Measurements from ENCODE around the gene SIN3A. TPM values are rescaled to one million over a fixed set of nuclear protein-coding genes. Genes with fewer than 3 reads are reported as not detected.
"Not testable (repeated sequence)": the region's sequence is repeated elsewhere in the genome, so short reads cannot be mapped to it uniquely, and the experiment has no call there.

Gene SIN3A
- total RNA-seq, 1 experiment from 2014 or later: 91.8 TPM

- H3K4me3 ChIP-seq: no peak overlapping the region
- no peaks in the 10 kb centered on the region for H3K4me1 ChIP-seq (replicated peaks; ENCODE audit: insufficient read depth)
- H3K9me2 ChIP-seq (ENCODE audit: insufficient read depth): no peaks in the 10 kb centered on the region
- no peaks in the 10 kb centered on the region for H3K27me3 ChIP-seq (ENCODE audit: insufficient read depth, low read depth)
- intact Hi-C loops (cut with micrococcal nuclease; ENCODE audit: unreplicated experiment): no loop called here
- H3K4me2 ChIP-seq: no peak overlapping the region
- POLR2A ChIA-PET (ENCODE audit: unreplicated experiment): no interaction called here
- BruUV-seq (replicated peaks): no TSS peak
- DNase-seq: no peak
- no peaks in the 10 kb centered on the region for H3K9me3 ChIP-seq (ENCODE audit: insufficient read depth, low read depth)
- H3K36me3 ChIP-seq (ENCODE audit: low read depth): 0 out of 2 replicates have a peak, but pooled peaks cover 4% of the 10 kb centered on the region
- no peak overlapping the region for H3K27ac ChIP-seq
- TF ChIP-seq EZH2 (IDR thresholded peaks at IDR 0.05; ENCODE audit: low read depth): no peak
- TF ChIP-seq CTCF (conservative IDR thresholded peaks at IDR 0.05): no peak
- H3K79me2 ChIP-seq (ENCODE audit: low read depth): no peaks in the 10 kb centered on the region
- H4K20me1 ChIP-seq (ENCODE audit: insufficient read depth): no peaks in the 10 kb centered on the region
- no peaks in the 10 kb centered on the region for H3F3A ChIP-seq (ENCODE audit: insufficient read depth, low read depth)
- CTCF ChIA-PET: no interaction called here
- no peak overlapping the region for H2AFZ ChIP-seq
These were observed 31.6 kb upstream of the SIN3A start for GRCh38 chr15:75483106-75483505.

- H3K27me3 ChIP-seq (ENCODE audit: insufficient read depth, low read depth); H3K27ac ChIP-seq; POLR2A ChIA-PET (ENCODE audit: unreplicated experiment); BruUV-seq (replicated peaks); H2AFZ ChIP-seq; H3K9me2 ChIP-seq (ENCODE audit: insufficient read depth); H3K9me3 ChIP-seq (ENCODE audit: insufficient read depth, low read depth); H3K4me1 ChIP-seq (replicated peaks; ENCODE audit: insufficient read depth); H3F3A ChIP-seq (ENCODE audit: insufficient read depth, low read depth); CTCF ChIA-PET; H3K36me3 ChIP-seq (ENCODE audit: low read depth); H3K4me2 ChIP-seq; H3K4me3 ChIP-seq; H4K20me1 ChIP-seq (ENCODE audit: insufficient read depth); H3K79me2 ChIP-seq (ENCODE audit: low read depth); DNase-seq; intact Hi-C loops (cut with micrococcal nuclease; ENCODE audit: unreplicated experiment): not testable (repeated sequence)
These were observed 29.0 kb upstream of the SIN3A start for GRCh38 chr15:75480463-75480862.

GRCh38 chr15:75479670-75480069 lies 28.2 kb upstream of the SIN3A start:
- Histone ChIP-seq H3K27ac (no peak overlapping the region), H3K9me3 (ENCODE audit: insufficient read depth, low read depth) (no peaks in the 10 kb centered on the region), H3K4me1 (replicated peaks; ENCODE audit: insufficient read depth) (no peaks in the 10 kb centered on the region), H3K79me2 (ENCODE audit: low read depth) (no peaks in the 10 kb centered on the region), H3F3A (ENCODE audit: insufficient read depth, low read depth) (no peaks in the 10 kb centered on the region), H3K27me3 (ENCODE audit: insufficient read depth, low read depth) (no peaks in the 10 kb centered on the region), H4K20me1 (ENCODE audit: insufficient read depth) (no peaks in the 10 kb centered on the region), H3K36me3 (ENCODE audit: low read depth) (0 out of 2 replicates have a peak, but pooled peaks cover 4% of the 10 kb centered on the region), H3K4me2 (no peak overlapping the region), H3K9me2 (ENCODE audit: insufficient read depth) (no peaks in the 10 kb centered on the region), H2AFZ (no peak overlapping the region), H3K4me3 (no peak overlapping the region)
- intact Hi-C loops (cut with micrococcal nuclease; ENCODE audit: unreplicated experiment): no loop called here
- TF ChIP-seq EZH2 (IDR thresholded peaks at IDR 0.05; ENCODE audit: low read depth) (no peak), CTCF (conservative IDR thresholded peaks at IDR 0.05) (no peak)
- no TSS peak for BruUV-seq (replicated peaks)
- ChIA-PET POLR2A (ENCODE audit: unreplicated experiment) (no interaction called here), CTCF (no interaction called here)
- DNase-seq: no peak

GRCh38 chr15:75477094-75477493 lies 25.6 kb upstream of the SIN3A start:
- CTCF ChIA-PET; H3K4me1 ChIP-seq (replicated peaks; ENCODE audit: insufficient read depth); H3K9me2 ChIP-seq (ENCODE audit: insufficient read depth); DNase-seq; H3K27me3 ChIP-seq (ENCODE audit: insufficient read depth, low read depth); H3K9me3 ChIP-seq (ENCODE audit: insufficient read depth, low read depth); H3F3A ChIP-seq (ENCODE audit: insufficient read depth, low read depth); H3K36me3 ChIP-seq (ENCODE audit: low read depth); POLR2A ChIA-PET (ENCODE audit: unreplicated experiment); H3K79me2 ChIP-seq (ENCODE audit: low read depth); H2AFZ ChIP-seq; H4K20me1 ChIP-seq (ENCODE audit: insufficient read depth); BruUV-seq (replicated peaks); intact Hi-C loops (cut with micrococcal nuclease; ENCODE audit: unreplicated experiment); H3K27ac ChIP-seq; H3K4me3 ChIP-seq; H3K4me2 ChIP-seq: not testable (repeated sequence)

All from PC-9 (cell line).